Measurements from ENCODE around the gene CUX1. TPM values are rescaled to one million over a fixed set of nuclear protein-coding genes. Genes with fewer than 3 reads are reported as not detected.
A peak's percentile ranks its signal among the peaks of the same experiment; 100 is the strongest.

The CUX1 gene
- total RNA-seq, 1 experiment from 2014 or later, result 39.6 TPM

DNA sequence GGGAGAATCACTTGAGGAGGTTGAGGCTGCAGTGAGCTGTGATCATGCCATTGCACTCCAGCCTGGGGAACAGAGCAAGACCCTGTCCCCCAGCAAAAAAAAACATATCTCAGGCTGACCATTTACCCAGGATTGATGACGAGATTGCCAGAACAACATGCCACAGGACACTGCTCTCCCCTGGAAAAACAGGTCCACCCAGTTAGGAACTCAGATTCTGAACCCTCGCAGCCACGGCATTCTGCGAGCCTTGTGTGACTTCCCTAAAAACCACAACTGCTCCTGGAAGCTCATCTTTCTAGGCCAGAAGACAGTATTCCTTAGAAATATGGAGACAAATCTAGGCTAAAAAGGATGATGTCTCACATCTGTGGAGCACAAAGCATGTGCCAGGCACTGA is 427.2 kb downstream of the CUX1 start:
- POLR2A ChIA-PET (ENCODE audit: unreplicated experiment), result no interaction called here
- H3K4me2 ChIP-seq (ENCODE audit: low read length), result no peak overlapping the region

GRCh38 chr7:102248081-102248455 is 430.6 kb downstream of the CUX1 start:
- no TSS peak for BruUV-seq (replicated peaks)
- no peak overlapping the region for H3K9ac ChIP-seq (ENCODE audit: low read length)
- no peaks in the 10 kb centered on the region for H3K9me2 ChIP-seq (replicated peaks; ENCODE audit: low read length)
- H4K20me1 ChIP-seq (ENCODE audit: low read length), result no peaks in the 10 kb centered on the region
- no peaks in the 10 kb centered on the region for H3K27me3 ChIP-seq (ENCODE audit: low read length)
- ATAC-seq (no peak), DNase-seq (no peak)
- CTCF ChIA-PET, result no interaction called here
- intact Hi-C loops (cut with micrococcal nuclease), result no loop called here
- 0 out of 2 replicates have a peak, but pooled peaks cover 7% of the 10 kb centered on the region for H3K4me1 ChIP-seq (ENCODE audit: insufficient read depth, low read length)
- no peaks in the 10 kb centered on the region for H3K79me2 ChIP-seq (ENCODE audit: low read length)
- H2AFZ ChIP-seq (ENCODE audit: low read length), result no peak overlapping the region
- no peak overlapping the region for H3K27ac ChIP-seq (ENCODE audit: low read length)
- no peak overlapping the region for H3K4me3 ChIP-seq (ENCODE audit: low read length)
- POLR2A ChIA-PET (ENCODE audit: unreplicated experiment), result no interaction called here
- no peaks in the 10 kb centered on the region for H3K9me3 ChIP-seq (ENCODE audit: low read length)
- H3F3A ChIP-seq (ENCODE audit: low read length, unreplicated experiment), result no peaks in the 10 kb centered on the region
- H3K4me2 ChIP-seq (ENCODE audit: low read length), result no peak overlapping the region
- no peaks in the 10 kb centered on the region for H3K36me3 ChIP-seq (ENCODE audit: low read depth, low read length)
- TF ChIP-seq EZH2phosphoT487 (IDR thresholded peaks at IDR 0.05; ENCODE audit: borderline replicate concordance, low read length), result no peak
- TF ChIP-seq EZH2 (IDR thresholded peaks at IDR 0.05; ENCODE audit: low read length, unreplicated experiment), result no peak
- TF ChIP-seq CTCF (conservative IDR thresholded peaks at IDR 0.05; ENCODE audit: low read depth, low read length), result no peak

More for the DNA sequence above, 427.2 kb downstream of the CUX1 start:
- H3K9ac ChIP-seq (ENCODE audit: low read length), result no peak overlapping the region
- no peaks in the 10 kb centered on the region for H3K9me3 ChIP-seq (ENCODE audit: low read length)
- DNase-seq (peak; percentile 54), ATAC-seq (no peak)
- intact Hi-C loops (cut with micrococcal nuclease), result no loop called here
- H3K4me3 ChIP-seq (ENCODE audit: low read length), result no peak overlapping the region
- no peaks in the 10 kb centered on the region for H3K27me3 ChIP-seq (ENCODE audit: low read length)
- no peaks in the 10 kb centered on the region for H4K20me1 ChIP-seq (ENCODE audit: low read length)
- H3K4me1 ChIP-seq (ENCODE audit: insufficient read depth, low read length), result 0 out of 2 replicates have a peak, but pooled peaks cover 7% of the 10 kb centered on the region
- 0 out of 2 replicates have a peak, but pooled peaks cover 3% of the 10 kb centered on the region for H3K36me3 ChIP-seq (ENCODE audit: low read depth, low read length)
- H2AFZ ChIP-seq (ENCODE audit: low read length), result no peak overlapping the region
- CTCF ChIA-PET, result interaction anchor here (0.6 kb wide), 1 partner anchor 42 kb away, joined by 3 read pairs; no protein-coding TSS in a partner anchor
- H3K79me2 ChIP-seq (ENCODE audit: low read length), result no peaks in the 10 kb centered on the region
- H3F3A ChIP-seq (ENCODE audit: low read length, unreplicated experiment), result no peaks in the 10 kb centered on the region
- H3K27ac ChIP-seq (ENCODE audit: low read length), result no peak overlapping the region
- no peaks in the 10 kb centered on the region for H3K9me2 ChIP-seq (replicated peaks; ENCODE audit: low read length)
- TF ChIP-seq EZH2phosphoT487 (IDR thresholded peaks at IDR 0.05; ENCODE audit: borderline replicate concordance, low read length), result no peak
- BruUV-seq (replicated peaks), result no TSS peak

DNA sequence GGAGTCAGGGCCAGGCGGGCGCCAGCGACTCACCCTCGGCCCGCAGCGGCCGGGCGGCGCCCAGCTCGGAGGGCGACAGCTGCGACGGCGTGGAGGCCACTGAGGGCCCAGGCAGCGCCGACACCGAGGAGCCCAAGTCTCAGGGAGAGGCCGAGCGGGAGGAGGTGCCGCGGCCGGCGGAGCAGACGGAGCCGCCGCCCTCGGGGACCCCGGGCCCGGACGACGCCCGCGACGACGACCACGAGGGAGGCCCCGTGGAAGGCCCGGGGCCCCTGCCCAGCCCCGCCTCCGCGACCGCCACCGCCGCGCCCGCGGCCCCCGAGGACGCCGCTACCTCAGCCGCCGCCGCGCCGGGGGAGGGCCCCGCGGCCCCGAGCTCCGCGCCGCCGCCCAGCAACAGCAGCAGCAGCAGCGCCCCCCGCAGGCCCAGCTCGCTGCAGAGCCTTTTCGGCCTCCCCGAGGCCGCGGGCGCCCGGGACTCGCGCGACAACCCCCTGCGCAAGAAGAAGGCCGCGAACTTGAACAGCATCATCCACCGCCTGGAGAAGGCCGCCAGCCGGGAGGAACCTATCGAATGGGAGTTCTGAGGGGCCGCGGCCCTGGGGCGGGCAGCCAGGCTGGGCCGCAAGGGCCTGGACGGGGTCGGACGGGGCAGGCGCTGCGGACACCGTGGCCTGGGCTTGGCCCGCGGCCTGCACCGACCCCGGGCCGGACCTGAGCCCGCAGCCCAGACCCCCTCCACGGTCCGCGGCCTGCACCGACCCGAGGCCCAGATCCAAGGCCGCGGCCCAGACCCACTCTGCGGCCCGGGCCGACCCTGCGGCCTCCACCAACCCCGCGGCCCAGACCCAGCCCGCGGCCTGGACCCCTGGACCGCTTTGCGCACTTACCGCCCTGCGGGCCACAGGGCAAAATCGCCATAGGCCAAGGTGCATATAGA is 431.3 kb downstream of the CUX1 start:
- Histone ChIP-seq H3K4me3 (ENCODE audit: low read length) (no peak overlapping the region), H2AFZ (ENCODE audit: low read length) (no peak overlapping the region), H3K79me2 (ENCODE audit: low read length) (no peaks in the 10 kb centered on the region), H3K9ac (ENCODE audit: low read length) (no peak overlapping the region), H4K20me1 (ENCODE audit: low read length) (no peaks in the 10 kb centered on the region), H3K36me3 (ENCODE audit: low read depth, low read length) (no peaks in the 10 kb centered on the region), H3K4me2 (ENCODE audit: low read length) (no peak overlapping the region), H3K27me3 (ENCODE audit: low read length) (no peaks in the 10 kb centered on the region), H3F3A (ENCODE audit: low read length, unreplicated experiment) (no peaks in the 10 kb centered on the region), H3K4me1 (ENCODE audit: insufficient read depth, low read length) (0 out of 2 replicates have a peak, but pooled peaks cover 7% of the 10 kb centered on the region), H3K9me3 (ENCODE audit: low read length) (no peaks in the 10 kb centered on the region), H3K27ac (ENCODE audit: low read length) (no peak overlapping the region), H3K9me2 (replicated peaks; ENCODE audit: low read length) (no peaks in the 10 kb centered on the region)
- CTCF ChIA-PET, result no interaction called here
- intact Hi-C loops (cut with micrococcal nuclease), result no loop called here
- DNase-seq (no peak), ATAC-seq (no peak)
- BruUV-seq (replicated peaks), result no TSS peak
- POLR2A ChIA-PET (ENCODE audit: unreplicated experiment), result no interaction called here
- TF ChIP-seq EZH2phosphoT487 (IDR thresholded peaks at IDR 0.05; ENCODE audit: borderline replicate concordance, low read length), result no peak
- no peak for TF ChIP-seq CTCF (conservative IDR thresholded peaks at IDR 0.05; ENCODE audit: low read depth, low read length)
- no peak for TF ChIP-seq EZH2 (IDR thresholded peaks at IDR 0.05; ENCODE audit: low read length, unreplicated experiment)
